Endothelial cell of umbilical vein (primary cell): ENCODE data around the gene NNT. TPM values are rescaled to one million over a fixed set of nuclear protein-coding genes. Genes with fewer than 3 reads are reported as not detected.

Experiments
- BruUV-seq: library from RNA; stranded (reverse); fragments of 400-500 nt; replicated peaks from 2 replicates; lab custom pipeline; 2021; lab: Mats Ljungman, UMichigan
- CTCF ChIA-PET: fragments of 300-600, 350-600 bp; sonication (Branson Sonifier 250); formaldehyde crosslinking; loops from one replicate; lab custom pipeline; 2021; ENCODE audit warnings: antibody characterized with exemption, inconsistent platforms; lab: Charles Lee
- POLR2A ChIA-PET: fragments of 300-600, 350-600 bp; sonication (Branson Sonifier 250); formaldehyde crosslinking; loops from one replicate; lab custom pipeline; 2021; ENCODE audit warnings: antibody characterized with exemption, inconsistent platforms; lab: Charles Lee
- DNase-seq: peaks from one replicate; pipeline ENCODE4 v3.0.0-alpha.2; 2011; ENCODE audit warnings: low read depth, low spot score
- FAIRE-seq: peaks from 2 replicates; lab custom pipeline; 2011; peaks lifted over from hg19 to GRCh38; lab: Jason Lieb, UNC
- H2AFZ ChIP-seq: 2 replicates; pipeline ENCODE4 v1.6.0; 2012; ENCODE audit warnings: low read depth, low read length, control low read depth, inconsistent platforms
- H3K27ac ChIP-seq: 2 replicates; pipeline ENCODE4 v1.5.1; 2011; ENCODE audit warnings: low read depth, mild to moderate bottlenecking, control low read depth, low read length, moderate library complexity; ENCODE audit not compliant: insufficient read depth
- H3K27me3 ChIP-seq, 2 experiments: 2 replicates each; pipeline versions ENCODE4 v1.6.0 to v1.6.1; 2011; ENCODE audit warnings: low read length in 2 of 2, mixed read lengths in 1 of 2; ENCODE audit not compliant: control insufficient read depth in 2 of 2, insufficient read depth in 2 of 2
- H3K36me3 ChIP-seq, 2 experiments: 2 replicates in 1 of 2; 3 replicates in 1 of 2; pipeline ENCODE4 v1.5.1; 2011; ENCODE audit warnings: low read length in 2 of 2, mild to moderate bottlenecking in 1 of 2, moderate library complexity in 1 of 2; ENCODE audit not compliant: control insufficient read depth in 2 of 2, insufficient read depth in 2 of 2; ENCODE audit errors: extremely low read depth in 1 of 2
- H3K4me1 ChIP-seq: 3 replicates; pipeline ENCODE4 v1.5.1; 2011; ENCODE audit warnings: mild to moderate bottlenecking, low read length; ENCODE audit not compliant: control insufficient read depth, insufficient read depth; ENCODE audit errors: extremely low read depth
- H3K4me2 ChIP-seq: 2 replicates; pipeline ENCODE4 v1.6.1; 2011; ENCODE audit warnings: low read length, control low read depth, mixed read lengths; ENCODE audit not compliant: insufficient read depth
- H3K4me3 ChIP-seq, 3 experiments: fragments of 200-600 bp in 1 of 3; sonication (generic), shearing (Covaris generic) in 1 of 3; replicated peaks in 1 of 3; 2 replicates each; pipeline ENCODE4 v1.5.1; 2011 to 2016; ENCODE audit warnings: control low read depth in 3 of 3, low read length in 3 of 3, mild to moderate bottlenecking in 2 of 3, inconsistent platforms in 1 of 3, low read depth in 1 of 3, moderate library complexity in 1 of 3; ENCODE audit not compliant: insufficient read depth in 1 of 3
- H3K79me2 ChIP-seq: 2 replicates; pipeline ENCODE4 v1.6.0; 2012; ENCODE audit warnings: low read length, inconsistent platforms; ENCODE audit not compliant: control insufficient read depth, insufficient read depth
- H3K9ac ChIP-seq: replicated peaks from 2 replicates; pipeline ENCODE3; 2011; ENCODE audit warnings: low read length, control low read depth; ENCODE audit not compliant: insufficient read depth; ENCODE audit errors: extremely low read depth
- H3K9me1 ChIP-seq: replicated peaks from 3 replicates; pipeline ENCODE4 v1.6.0; 2011; ENCODE audit warnings: mild to moderate bottlenecking, low read length; ENCODE audit not compliant: control insufficient read depth, insufficient read depth; ENCODE audit errors: extremely low read depth
- H3K9me3 ChIP-seq: replicated peaks from 2 replicates; pipeline ENCODE4 v1.5.1; 2012; ENCODE audit warnings: low read length, inconsistent platforms; ENCODE audit not compliant: control insufficient read depth, insufficient read depth
- H4K20me1 ChIP-seq: replicated peaks from 2 replicates; pipeline ENCODE3; 2011; ENCODE audit warnings: mild to moderate bottlenecking, low read length; ENCODE audit not compliant: control insufficient read depth, insufficient read depth; ENCODE audit errors: extremely low read depth
- CTCF ChIP-seq, 2 donors: IDR thresholded peaks; 1 replicate in 1 of 2; 2 replicates in 1 of 2; pipeline ENCODE4 v1.5.1; 2011; ENCODE audit warnings: low read length in 2 of 2, mild to moderate bottlenecking in 2 of 2, moderate library complexity in 2 of 2, control low read depth in 1 of 2, inconsistent platforms in 1 of 2, low read depth in 1 of 2; ENCODE audit not compliant: insufficient read depth in 1 of 2; ENCODE audit errors: extremely low read depth in 1 of 2
- EZH2 ChIP-seq: IDR thresholded peaks from 2 replicates; pipeline ENCODE4 v1.6.1; 2012; ENCODE audit warnings: borderline replicate concordance, low read depth, mild to moderate bottlenecking, moderate library complexity, low read length, inconsistent platforms; ENCODE audit not compliant: severe bottlenecking
- FOS ChIP-seq: IDR thresholded peaks from 2 replicates; pipeline ENCODE4 v1.6.1; 2011; ENCODE audit warnings: mild to moderate bottlenecking, low read length, moderate library complexity, borderline replicate concordance; ENCODE audit not compliant: insufficient read depth
- GATA2 ChIP-seq: IDR thresholded peaks from 2 replicates; pipeline ENCODE4 v1.7.0; 2011; ENCODE audit warnings: low read depth, mild to moderate bottlenecking, moderate library complexity, mixed read lengths, low read length; ENCODE audit not compliant: insufficient read length, insufficient read depth
- JUN ChIP-seq: IDR thresholded peaks from 2 replicates; pipeline ENCODE4 v1.6.1; 2011; ENCODE audit warnings: borderline replicate concordance, low read depth; ENCODE audit not compliant: insufficient read length, insufficient read depth
- MAX ChIP-seq: IDR thresholded peaks from 2 replicates; pipeline ENCODE4 v1.6.1; 2011; ENCODE audit not compliant: insufficient read depth, insufficient read length
- MYC ChIP-seq: IDR thresholded peaks from one replicate; pipeline ENCODE4 v1.6.1; 2011; ENCODE audit warnings: mild to moderate bottlenecking, low read depth, low read length
- POLR2A ChIP-seq: IDR thresholded peaks from 2 replicates; pipeline ENCODE4 v1.6.1; 2012; ENCODE audit warnings: low read depth, mild to moderate bottlenecking, control low read depth, low read length
- POLR2AphosphoS5 ChIP-seq: IDR thresholded peaks from 2 replicates; pipeline ENCODE4 v1.6.1; 2012; ENCODE audit warnings: low read depth, mild to moderate bottlenecking, control low read depth, low read length, moderate library complexity; ENCODE audit not compliant: insufficient read depth
- dilution Hi-C: fragments of 300-500 bp; cut with MboI; formaldehyde crosslinking; loops from one replicate; pipeline ENCODE4 v1.15.0; 2019; ENCODE audit warnings: low sequenced_read_pairs; ENCODE audit not compliant: extremely low pct_ligation_motif_present
- intact Hi-C: fragments of 100-400 bp; cut with micrococcal nuclease; formaldehyde crosslinking; loops from one replicate; pipeline ENCODE4 v1.10.0; 2022
- polyA plus RNA-seq, 4 experiments: library from polyadenylated mRNA; depleted of rRNA in 3 of 4; stranded (reverse) in 3 of 4; unstranded in 1 of 4; fragments of >200 nt; gene quantifications; 2 replicates each; pipeline versions ENCODE4 v1.2.1 to v1.2.3, GENCODE V29; 2011 to 2012; ENCODE audit warnings: missing spikeins in 1 of 4
- total RNA-seq: library from RNA; stranded (reverse); gene quantifications from 2 replicates; pipeline ENCODE4 v1.2.3, GENCODE V29; 2021

Gene NNT
- total and polyA plus RNA-seq, 2 donors (not counting 3 experiments of a cell fraction or from before 2014, with no cell fraction given): 38.2 to 82.5 TPM

GRCh38 chr5:43729846-43730478, 127.0 kb downstream of the NNT start:
- DNase-seq (peak; percentile 18), FAIRE-seq (peak; percentile 18)
- Histone ChIP-seq H3K79me2 (no peaks in the 10 kb centered on the region), H3K27ac (no peak overlapping the region), H3K9ac (no peak overlapping the region), H3K36me3 (no peaks in the 10 kb centered on the region), H3K4me1 (no peaks in the 10 kb centered on the region), H3K4me2 (no peak overlapping the region), H2AFZ (no peak overlapping the region), H3K9me3 (no peaks in the 10 kb centered on the region), H3K4me3 (no peak overlapping the region), H3K27me3 (peaks cover 2 to 7% of the 10 kb centered on the region in 2 experiments), H3K9me1 (no peaks in the 10 kb centered on the region), H4K20me1 (no peaks in the 10 kb centered on the region)
- ChIA-PET CTCF (interaction anchor here (0.7 to 5.6 kb wide), 8 partner anchors 10 to 1046 kb away, joined by 3 to 27 read pairs (median 4); no protein-coding TSS in a partner anchor), POLR2A (interaction anchor here (0.6 kb wide), 1 partner anchor 601 kb away, joined by 3 read pairs; no protein-coding TSS in a partner anchor)
- BruUV-seq: no TSS peak
- dilution Hi-C loops (no loop called here), intact Hi-C loops (loop anchor here (1.0 to 2.0 kb wide), 2 partner anchors 605 to 1044 kb away; no protein-coding TSS in a partner anchor)
- TF ChIP-seq CTCF (IDR thresholded peaks at IDR 0.05; ENCODE audit: extremely low read depth in 1 of 2, insufficient read depth in 1 of 2, low read depth in 1 of 2, low read length in 2 of 2) (peak; percentile 16 to 20), JUN (no peak)

- ChIA-PET CTCF (interaction anchor here (1.1 to 5.6 kb wide), 4 partner anchors 14 to 1043 kb away, joined by 4 to 27 read pairs (median 15); no protein-coding TSS in a partner anchor), POLR2A (interaction anchor here (0.6 kb wide), 1 partner anchor 600 kb away, joined by 3 read pairs; no protein-coding TSS in a partner anchor)
- H3K9me1 ChIP-seq: no peaks in the 10 kb centered on the region
- no peak overlapping the region for H3K9ac ChIP-seq
- DNase-seq (no peak), FAIRE-seq (no peak)
- intact Hi-C loops: loop anchor here (1.0 to 2.0 kb wide), 2 partner anchors 604 to 1043 kb away; no protein-coding TSS in a partner anchor
- H3K27ac ChIP-seq: no peak overlapping the region
- no peak for TF ChIP-seq FOS
- TF ChIP-seq GATA2: no peak
- TF ChIP-seq MAX: no peak
- TF ChIP-seq JUN: no peak
- TF ChIP-seq EZH2: no peak
- TF ChIP-seq MYC: no peak
- no peak for TF ChIP-seq POLR2A
- TF ChIP-seq POLR2AphosphoS5: no peak
- no peaks in the 10 kb centered on the region for H4K20me1 ChIP-seq
- H3K4me1 ChIP-seq: no peaks in the 10 kb centered on the region
- peaks cover 2 to 7% of the 10 kb centered on the region in 2 experiments for H3K27me3 ChIP-seq
- no peaks in the 10 kb centered on the region for H3K79me2 ChIP-seq
- no peak overlapping the region for H2AFZ ChIP-seq
- dilution Hi-C loops: no loop called here
- H3K4me3 ChIP-seq: no peak overlapping the region
- no peak overlapping the region for H3K4me2 ChIP-seq
- no peaks in the 10 kb centered on the region for H3K36me3 ChIP-seq
- BruUV-seq: no TSS peak
- H3K9me3 ChIP-seq: no peaks in the 10 kb centered on the region
Observed at GRCh38 chr5:43730832-43731342, 127.9 kb downstream of the NNT start.
